ENCODE results near the gene TUBGCP2.
"Not testable (repeated sequence)": the region's sequence is repeated elsewhere in the genome, so short reads cannot be mapped to it uniquely, and the experiment has no call there.

The TUBGCP2 gene

GRCh38 chr10:133324857-133325260 is 16.2 kb upstream of the TUBGCP2 start:
- no peak for DNase-seq

GRCh38 chr10:133324198-133324792 is 15.6 kb upstream of the TUBGCP2 start:
- peak; percentile 40 for DNase-seq

- not testable (repeated sequence) for DNase-seq
Observed at GRCh38 chr10:133322064-133322709, 13.5 kb upstream of the TUBGCP2 start.

- DNase-seq: not testable (repeated sequence)
Observed at GRCh38 chr10:133320852-133321422, 12.3 kb upstream of the TUBGCP2 start.

DNA sequence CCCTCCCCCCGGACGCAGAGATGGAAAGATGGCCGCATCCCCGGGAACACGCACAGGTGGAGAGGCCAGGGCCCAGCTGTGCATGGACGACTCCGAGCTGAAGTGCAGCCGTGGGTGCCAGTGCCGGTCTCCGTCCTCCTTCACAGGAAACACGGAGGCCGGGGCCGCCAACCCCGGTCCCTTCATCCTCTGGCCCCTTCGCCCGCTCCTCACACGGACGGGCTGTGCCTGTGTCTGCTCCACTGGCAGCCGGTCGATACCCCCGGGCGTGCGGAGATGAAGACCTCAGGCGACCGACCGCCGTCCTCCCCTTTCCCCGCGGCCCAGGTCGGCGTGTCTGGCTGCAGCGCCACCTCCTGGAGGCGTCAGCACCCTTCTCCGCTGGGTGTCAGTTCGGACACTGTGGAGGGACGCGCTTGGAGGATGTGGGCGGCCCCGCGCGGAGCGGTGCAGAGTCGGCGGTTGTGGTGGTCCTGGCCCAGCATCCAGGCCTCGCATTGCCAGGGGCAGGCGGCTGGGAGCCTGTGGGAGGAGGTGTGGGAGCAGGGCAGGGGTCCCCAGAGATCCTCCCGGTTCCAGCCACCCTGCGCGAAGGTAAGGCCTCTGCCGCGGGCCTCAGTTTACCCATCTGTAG is 9.9 kb upstream of the TUBGCP2 start:
- DNase-seq: peak; percentile 36

GRCh38 chr10:133316732-133317131 is 8.1 kb upstream of the TUBGCP2 start:
- DNase-seq: no peak

- no peak for DNase-seq
Observed at GRCh38 chr10:133316266-133316665, 7.6 kb upstream of the TUBGCP2 start.

GRCh38 chr10:133315847-133316246 is 7.2 kb upstream of the TUBGCP2 start:
- DNase-seq: no peak

- no peak for DNase-seq
Observed at GRCh38 chr10:133314911-133315310, 6.2 kb upstream of the TUBGCP2 start.

- DNase-seq: no peak
Observed at GRCh38 chr10:133313192-133313591, 4.5 kb upstream of the TUBGCP2 start.

DNA sequence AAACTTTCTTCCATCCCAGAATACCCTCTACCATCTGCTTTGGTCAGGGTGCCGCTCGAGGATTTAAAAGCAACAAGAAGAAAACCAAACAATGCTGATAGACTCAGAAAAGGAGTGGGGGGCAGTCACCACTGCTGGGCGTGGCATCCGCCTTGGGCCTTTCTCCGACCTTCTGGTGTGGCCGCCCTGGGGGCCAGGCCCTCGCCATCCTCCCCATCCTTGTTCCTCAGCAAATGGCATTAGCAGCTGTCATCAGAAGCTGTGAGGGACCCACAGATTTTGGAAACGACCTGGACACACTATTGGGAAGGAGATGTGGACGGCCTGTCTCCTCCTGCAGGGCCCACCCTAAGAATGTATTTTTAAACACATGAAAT is 4.1 kb upstream of the TUBGCP2 start:
- DNase-seq: no peak

DNA sequence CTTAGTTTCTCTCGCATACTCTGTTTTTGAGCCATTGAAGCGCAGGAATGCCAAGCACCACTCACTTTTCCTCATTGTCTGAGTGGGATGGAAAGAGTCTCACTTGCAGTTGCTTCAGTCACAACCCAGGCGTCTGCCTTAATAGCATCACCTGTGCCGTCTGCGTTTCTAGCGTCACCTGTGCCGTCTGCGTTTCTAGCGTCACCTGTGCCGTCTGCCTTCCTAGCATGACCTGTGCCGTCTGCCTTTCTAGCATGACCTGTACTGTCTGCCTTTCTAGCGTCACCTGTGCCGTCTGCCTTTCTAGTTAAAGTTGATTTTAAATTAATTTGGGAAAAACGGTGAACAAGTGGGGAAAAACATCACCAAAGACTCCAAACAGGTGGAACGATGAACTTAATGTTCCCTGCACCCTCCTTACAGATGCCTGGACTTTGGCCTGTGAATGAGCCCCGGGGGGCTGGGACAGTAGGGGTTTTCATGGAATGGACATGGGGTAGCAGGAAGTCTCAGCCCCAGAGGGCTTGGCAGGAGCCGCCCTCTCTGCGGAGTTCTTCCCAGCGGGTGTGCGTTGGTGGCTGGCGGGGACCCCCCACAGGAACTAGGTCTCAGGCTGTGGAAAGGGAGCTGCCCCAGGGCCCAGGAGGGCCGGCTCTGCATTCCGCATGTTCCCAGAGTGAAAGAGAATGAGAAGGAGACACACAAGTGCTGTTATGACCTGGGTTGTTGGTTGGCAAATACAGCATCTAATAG is 3.5 kb upstream of the TUBGCP2 start:
- DNase-seq: no peak

DNA sequence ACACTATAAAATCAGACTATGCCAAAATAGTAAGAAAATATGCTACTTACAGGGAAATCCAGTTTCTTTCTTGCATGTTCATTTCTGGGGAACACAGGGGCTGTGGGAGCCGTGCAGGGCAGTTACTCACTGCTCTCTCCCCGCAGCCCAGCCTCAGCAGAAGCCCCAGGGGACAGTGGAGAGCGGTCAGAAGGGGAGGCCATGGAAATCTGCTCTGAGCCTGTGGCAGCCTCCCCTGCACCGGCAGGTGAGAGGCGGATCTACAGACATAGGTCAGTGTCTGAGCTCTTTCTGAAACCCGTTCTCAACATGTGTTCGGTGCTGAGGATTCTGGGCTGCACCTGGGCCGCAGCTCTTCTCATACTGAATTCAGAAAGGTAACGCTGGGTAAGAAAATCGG is 2.9 kb upstream of the TUBGCP2 start:
- no peak for DNase-seq

GRCh38 chr10:133310789-133311188 is 2.1 kb upstream of the TUBGCP2 start:
- no peak for DNase-seq

- no peak for DNase-seq
Observed at GRCh38 chr10:133310399-133310755, 1.7 kb upstream of the TUBGCP2 start.

GRCh38 chr10:133309720-133310398 is 1.2 kb upstream of the TUBGCP2 start:
- no peak for DNase-seq

DNA sequence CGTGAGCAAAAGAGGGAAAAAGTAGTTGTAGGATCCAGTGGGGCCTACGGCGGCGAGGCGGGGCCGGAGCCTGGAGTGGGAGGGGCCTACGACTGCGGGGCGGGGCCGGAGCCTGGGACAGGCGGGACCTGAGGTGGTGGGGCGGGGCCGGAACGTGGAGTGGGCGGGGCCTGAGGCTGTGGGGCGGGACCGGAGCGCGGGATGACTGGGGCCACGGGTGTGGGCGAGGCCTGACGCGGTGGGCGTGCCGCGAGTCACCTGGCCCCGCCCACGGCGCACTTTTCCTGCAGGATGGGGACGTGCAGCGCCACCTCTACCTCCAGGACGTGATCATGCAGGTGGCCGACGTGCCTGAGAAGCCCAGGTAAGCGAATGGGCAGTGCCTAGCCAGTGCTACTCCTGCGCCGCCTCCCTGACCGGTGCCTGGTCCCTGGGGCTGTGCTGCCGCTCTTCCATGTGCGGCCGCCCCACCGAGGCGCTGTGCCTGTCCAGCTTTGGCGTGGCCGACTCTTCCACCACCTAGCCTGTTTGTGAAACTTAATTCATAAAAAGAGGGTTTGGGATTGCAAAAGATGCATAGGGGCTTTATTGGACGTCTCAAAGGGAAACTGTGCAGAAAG is 538 bp upstream of the TUBGCP2 start:
- peak; percentile 93 for DNase-seq

DNA sequence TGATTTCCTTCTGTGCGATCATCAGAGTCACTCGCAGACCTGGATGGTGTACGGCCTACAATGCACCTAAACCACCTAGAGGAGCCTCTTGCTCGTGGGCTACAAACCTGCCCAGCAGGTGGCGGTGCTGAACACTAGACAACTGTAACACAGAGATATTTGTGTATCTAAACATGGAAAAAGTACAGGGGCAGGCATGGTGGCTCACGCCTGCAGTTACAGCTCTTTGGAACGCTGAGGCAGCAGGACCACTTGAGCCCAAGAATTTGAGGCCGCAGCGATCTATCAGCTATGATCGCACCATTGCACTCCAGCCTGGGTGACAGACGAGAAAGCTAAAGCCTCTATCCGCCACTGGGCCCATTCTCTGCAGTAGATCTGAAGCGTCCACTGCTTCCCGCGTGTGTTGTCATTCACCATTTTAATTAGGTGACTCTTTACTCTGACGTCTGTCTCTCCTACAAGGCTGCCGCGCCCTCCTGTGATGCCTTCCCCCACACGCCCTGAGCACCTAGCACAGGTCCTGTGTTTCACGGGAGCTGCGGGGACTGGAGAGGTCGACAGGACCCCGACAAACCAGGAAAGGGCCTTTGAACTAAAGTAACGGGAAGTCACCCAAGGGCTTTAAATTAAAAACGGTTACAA is 774 bp downstream of the TUBGCP2 start:
- peak; percentile 78 for DNase-seq

DNA sequence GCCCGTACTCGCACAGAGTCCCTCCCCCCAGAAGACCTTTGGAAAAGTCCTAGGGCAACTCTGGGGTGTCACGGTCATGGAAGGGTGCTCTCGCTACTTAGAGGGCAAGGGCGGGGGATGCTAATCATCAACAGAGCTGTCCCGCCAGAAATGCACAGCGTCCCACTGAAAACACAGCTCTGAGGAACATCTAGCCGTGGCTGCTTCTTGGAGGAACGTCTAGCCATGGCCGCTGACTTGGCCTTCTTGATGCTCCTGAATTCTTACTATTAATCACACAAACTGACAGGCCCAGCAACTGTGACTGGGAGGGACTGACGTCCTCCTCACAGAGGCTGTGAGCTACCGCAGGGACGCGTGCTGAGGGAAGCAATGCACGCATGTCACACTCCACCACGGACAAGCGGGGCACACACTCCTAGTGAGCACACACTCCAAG is 1.7 kb downstream of the TUBGCP2 start:
- DNase-seq: no peak

- DNase-seq: no peak
Observed at GRCh38 chr10:133306097-133306476, 2.6 kb downstream of the TUBGCP2 start.

- DNase-seq: no peak
Observed at GRCh38 chr10:133303206-133303605, 5.5 kb downstream of the TUBGCP2 start.

GRCh38 chr10:133302230-133302629 is 6.4 kb downstream of the TUBGCP2 start:
- no peak for DNase-seq

All from activated T-cell treated with anti-CD3 and anti-CD28 coated beads for 4 hours (primary cell).